Nephron (organoid): Measurements from ENCODE around the gene PRMT7.

Experiments
- H3K27ac Mint-ChIP-seq, 3 experiments: 2 replicates each; pipeline ENCODE4 v1.8.0; 2020; ENCODE audit warnings: mixed read lengths in 3 of 3, mild to moderate bottlenecking in 2 of 3, moderate library complexity in 1 of 3
- H3K27me3 Mint-ChIP-seq: 2 replicates; pipeline ENCODE4 v1.8.0; 2021; ENCODE audit warnings: low read depth, mild to moderate bottlenecking, moderate library complexity, mixed read lengths
- H3K36me3 Mint-ChIP-seq: 2 replicates; pipeline ENCODE4 v1.8.0; 2020; ENCODE audit warnings: low read depth, mixed read lengths
- H3K4me1 Mint-ChIP-seq: 2 replicates; pipeline ENCODE4 v1.8.0; 2020; ENCODE audit warnings: mixed read lengths
- H3K4me3 Mint-ChIP-seq, 3 experiments: 2 replicates each; pipeline ENCODE4 v1.8.0; 2020; ENCODE audit warnings: mild to moderate bottlenecking in 3 of 3, mixed read lengths in 3 of 3, moderate library complexity in 2 of 3
- H3K9me3 Mint-ChIP-seq: 2 replicates; pipeline ENCODE4 v1.8.0; 2020; ENCODE audit warnings: mixed read lengths
- CTCF ChIP-seq, 3 experiments: fragments of 200-600 bp; sonication (generic); IDR thresholded peaks; one replicate each; pipeline ENCODE4 v1.5.0; 2021; ENCODE audit warnings: antibody characterized with exemption in 3 of 3; ENCODE audit not compliant: unreplicated experiment in 3 of 3

Gene PRMT7

GRCh38 chr16:68347605-68348004 is 36.8 kb downstream of the PRMT7 start:
- H3K4me3 Mint-ChIP-seq, result no peak overlapping the region
- H3K27me3 Mint-ChIP-seq, result no peaks in the 10 kb centered on the region
- H3K36me3 Mint-ChIP-seq, result peaks cover 66% of the 10 kb centered on the region
- no peak overlapping the region for H3K27ac Mint-ChIP-seq
- peaks cover 8% of the 10 kb centered on the region for H3K4me1 Mint-ChIP-seq
- TF ChIP-seq CTCF (IDR thresholded peaks at IDR 0.05; ENCODE audit: unreplicated experiment in 3 of 3), result no peak
- no peaks in the 10 kb centered on the region for H3K9me3 Mint-ChIP-seq

GRCh38 chr16:68348639-68349445 is 38.0 kb downstream of the PRMT7 start:
- Mint-ChIP-seq H3K4me3 (no peak overlapping the region), H3K4me1 (peaks cover 8% of the 10 kb centered on the region), H3K9me3 (no peaks in the 10 kb centered on the region)

GRCh38 chr16:68349838-68350410 is 39.1 kb downstream of the PRMT7 start:
- Mint-ChIP-seq H3K27ac (no peak overlapping the region), H3K36me3 (peaks cover 68% of the 10 kb centered on the region), H3K27me3 (no peaks in the 10 kb centered on the region), H3K4me3 (no peak overlapping the region), H3K4me1 (peaks cover 1% of the 10 kb centered on the region), H3K9me3 (no peaks in the 10 kb centered on the region)
- TF ChIP-seq CTCF (IDR thresholded peaks at IDR 0.05; ENCODE audit: unreplicated experiment in 3 of 3), result no peak

More at GRCh38 chr16:68348639-68349445, 38.0 kb downstream of the PRMT7 start:
- no peaks in the 10 kb centered on the region for H3K27me3 Mint-ChIP-seq
- TF ChIP-seq CTCF (IDR thresholded peaks at IDR 0.05; ENCODE audit: unreplicated experiment in 3 of 3), result no peak
- no peak overlapping the region for H3K27ac Mint-ChIP-seq
- H3K36me3 Mint-ChIP-seq, result peaks cover 67% of the 10 kb centered on the region

- Mint-ChIP-seq H3K4me3 (no peak overlapping the region), H3K4me1 (no peaks in the 10 kb centered on the region), H3K9me3 (no peaks in the 10 kb centered on the region), H3K27ac (no peak overlapping the region), H3K27me3 (no peaks in the 10 kb centered on the region), H3K36me3 (peaks cover 64% of the 10 kb centered on the region)
- no peak for TF ChIP-seq CTCF (IDR thresholded peaks at IDR 0.05; ENCODE audit: unreplicated experiment in 3 of 3)
Measured at GRCh38 chr16:68350813-68351350, 40.1 kb downstream of the PRMT7 start.

- no peaks in the 10 kb centered on the region for H3K27me3 Mint-ChIP-seq
- no peak overlapping the region for H3K27ac Mint-ChIP-seq
- no peak for TF ChIP-seq CTCF (IDR thresholded peaks at IDR 0.05; ENCODE audit: unreplicated experiment in 3 of 3)
- H3K4me3 Mint-ChIP-seq, result no peak overlapping the region
- H3K9me3 Mint-ChIP-seq, result no peaks in the 10 kb centered on the region
- H3K36me3 Mint-ChIP-seq, result peaks cover 62% of the 10 kb centered on the region
- no peaks in the 10 kb centered on the region for H3K4me1 Mint-ChIP-seq
Measured at GRCh38 chr16:68351463-68351862, 40.6 kb downstream of the PRMT7 start.
